DND-41 (cell line): Measurements from ENCODE around the gene MEP1A.

Experiments
- EZH2 ChIP-seq: IDR thresholded peaks from 3 replicates; pipeline ENCODE4 v1.6.1; 2012; ENCODE audit warnings: borderline replicate concordance, low read depth, mild to moderate bottlenecking, moderate library complexity, low read length, inconsistent platforms; ENCODE audit not compliant: severe bottlenecking
- TF ChIP-seq, protein P1 (sequence below): IDR thresholded peaks from 2 replicates; pipeline ENCODE4 v1.5.1; 2012; ENCODE audit warnings: borderline replicate concordance, low read length, moderate library complexity, mild to moderate bottlenecking; ENCODE audit not compliant: poor library complexity, severe bottlenecking; ENCODE audit errors: extremely low read depth

DNA sequence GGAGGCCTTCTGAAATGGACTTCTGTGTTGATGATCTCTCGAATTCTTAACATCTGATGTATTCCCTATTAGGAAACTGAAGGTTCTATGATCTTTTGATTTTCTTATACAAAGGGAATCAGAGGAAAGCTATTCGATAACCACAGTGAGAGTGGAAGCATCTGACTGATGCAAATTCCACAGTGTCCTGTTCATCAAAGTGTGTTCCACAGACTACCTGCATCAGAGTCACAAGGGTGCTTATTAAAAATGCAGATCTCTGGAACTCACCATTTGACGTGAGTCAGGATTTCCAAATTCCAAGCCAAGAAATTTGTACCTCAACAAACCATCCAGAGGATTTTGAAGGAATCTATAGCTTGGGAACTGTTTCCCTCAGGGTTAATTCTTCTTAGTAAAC, 4.4 kb upstream of the MEP1A start:
- TF ChIP-seq, protein P1, sequence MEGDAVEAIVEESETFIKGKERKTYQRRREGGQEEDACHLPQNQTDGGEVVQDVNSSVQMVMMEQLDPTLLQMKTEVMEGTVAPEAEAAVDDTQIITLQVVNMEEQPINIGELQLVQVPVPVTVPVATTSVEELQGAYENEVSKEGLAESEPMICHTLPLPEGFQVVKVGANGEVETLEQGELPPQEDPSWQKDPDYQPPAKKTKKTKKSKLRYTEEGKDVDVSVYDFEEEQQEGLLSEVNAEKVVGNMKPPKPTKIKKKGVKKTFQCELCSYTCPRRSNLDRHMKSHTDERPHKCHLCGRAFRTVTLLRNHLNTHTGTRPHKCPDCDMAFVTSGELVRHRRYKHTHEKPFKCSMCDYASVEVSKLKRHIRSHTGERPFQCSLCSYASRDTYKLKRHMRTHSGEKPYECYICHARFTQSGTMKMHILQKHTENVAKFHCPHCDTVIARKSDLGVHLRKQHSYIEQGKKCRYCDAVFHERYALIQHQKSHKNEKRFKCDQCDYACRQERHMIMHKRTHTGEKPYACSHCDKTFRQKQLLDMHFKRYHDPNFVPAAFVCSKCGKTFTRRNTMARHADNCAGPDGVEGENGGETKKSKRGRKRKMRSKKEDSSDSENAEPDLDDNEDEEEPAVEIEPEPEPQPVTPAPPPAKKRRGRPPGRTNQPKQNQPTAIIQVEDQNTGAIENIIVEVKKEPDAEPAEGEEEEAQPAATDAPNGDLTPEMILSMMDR: no peak
- TF ChIP-seq EZH2: no peak
